Retinal pigment epithelial cell (primary cell): ENCODE measurements around the gene RYR2.

Source experiments
- DNase-seq: peaks from one replicate; pipeline ENCODE4 v3.0.0-alpha.2; 2010; ENCODE audit warnings: low read depth
- H3K4me3 ChIP-seq: 2 replicates; pipeline ENCODE4 v1.5.1; 2011; ENCODE audit warnings: mild to moderate bottlenecking, low read length, control low read depth, moderate library complexity
- TF ChIP-seq, protein P1 (sequence below): conservative IDR thresholded peaks from 2 replicates; pipeline ENCODE4 v1.5.1; 2011; ENCODE audit warnings: low read depth, low read length, control low read depth, inconsistent platforms

The RYR2 gene

DNA sequence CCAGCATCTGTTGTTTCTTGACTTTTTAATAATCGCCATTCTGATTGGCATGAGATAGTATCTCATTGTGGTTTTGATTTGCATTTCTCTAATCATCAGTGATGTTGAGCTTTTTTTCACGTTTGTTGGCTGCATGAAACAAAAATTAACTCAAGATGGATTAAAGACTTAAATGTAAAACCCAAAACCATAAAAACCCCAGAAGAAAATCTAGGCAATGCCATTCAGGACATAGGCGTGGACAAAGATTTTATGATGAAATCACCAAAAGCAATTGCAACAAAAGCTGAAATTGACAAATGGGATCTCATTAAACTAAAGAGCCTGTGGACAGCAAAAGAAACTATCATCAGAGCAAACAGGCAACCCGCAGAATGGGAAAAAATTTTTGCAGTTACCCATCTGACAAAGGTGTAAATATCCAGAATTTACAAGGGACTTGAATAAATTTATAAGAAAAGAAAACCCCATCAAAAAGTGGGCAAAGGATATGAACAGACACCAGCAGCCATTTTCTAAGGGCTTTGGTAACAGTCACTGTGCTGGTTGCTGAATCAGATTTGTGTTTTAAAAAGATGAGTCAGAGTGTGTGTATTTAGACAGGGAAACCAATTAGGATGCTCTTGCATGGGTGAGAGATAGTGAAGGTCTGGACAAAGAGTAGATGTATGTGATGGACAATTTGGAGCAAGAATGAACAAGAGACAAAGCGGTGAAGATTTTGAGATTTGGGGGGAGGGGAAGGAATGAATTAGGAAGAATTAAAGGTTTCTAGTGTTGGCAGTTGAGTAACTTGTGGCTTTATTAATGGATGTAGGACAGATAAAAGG lies 110.7 kb downstream of the RYR2 start:
- no peak for DNase-seq
- H3K4me3 ChIP-seq: no peak overlapping the region
- TF ChIP-seq, protein P1, sequence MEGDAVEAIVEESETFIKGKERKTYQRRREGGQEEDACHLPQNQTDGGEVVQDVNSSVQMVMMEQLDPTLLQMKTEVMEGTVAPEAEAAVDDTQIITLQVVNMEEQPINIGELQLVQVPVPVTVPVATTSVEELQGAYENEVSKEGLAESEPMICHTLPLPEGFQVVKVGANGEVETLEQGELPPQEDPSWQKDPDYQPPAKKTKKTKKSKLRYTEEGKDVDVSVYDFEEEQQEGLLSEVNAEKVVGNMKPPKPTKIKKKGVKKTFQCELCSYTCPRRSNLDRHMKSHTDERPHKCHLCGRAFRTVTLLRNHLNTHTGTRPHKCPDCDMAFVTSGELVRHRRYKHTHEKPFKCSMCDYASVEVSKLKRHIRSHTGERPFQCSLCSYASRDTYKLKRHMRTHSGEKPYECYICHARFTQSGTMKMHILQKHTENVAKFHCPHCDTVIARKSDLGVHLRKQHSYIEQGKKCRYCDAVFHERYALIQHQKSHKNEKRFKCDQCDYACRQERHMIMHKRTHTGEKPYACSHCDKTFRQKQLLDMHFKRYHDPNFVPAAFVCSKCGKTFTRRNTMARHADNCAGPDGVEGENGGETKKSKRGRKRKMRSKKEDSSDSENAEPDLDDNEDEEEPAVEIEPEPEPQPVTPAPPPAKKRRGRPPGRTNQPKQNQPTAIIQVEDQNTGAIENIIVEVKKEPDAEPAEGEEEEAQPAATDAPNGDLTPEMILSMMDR: no peak

DNA sequence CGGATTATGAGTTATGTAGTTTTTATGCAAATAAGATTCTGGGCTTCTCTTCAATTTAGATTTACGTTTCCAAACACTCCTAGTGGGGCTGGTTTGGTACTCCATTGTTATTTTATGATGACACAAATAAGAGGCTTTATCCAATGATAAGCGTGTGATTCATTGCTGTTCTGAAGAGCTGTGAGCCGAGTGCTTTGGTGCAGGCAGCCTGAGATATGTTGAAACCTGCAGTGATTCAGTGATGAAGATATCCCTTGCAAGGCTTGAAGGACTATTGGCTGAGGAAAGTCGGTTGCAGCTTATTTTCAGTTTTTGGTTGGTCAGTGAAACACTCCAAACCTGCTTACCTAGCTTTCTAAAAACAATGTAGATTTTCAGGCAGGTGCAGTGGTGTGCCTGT lies 112.2 kb downstream of the RYR2 start:
- no peak for DNase-seq
- TF ChIP-seq, protein P1: no peak
- no peak overlapping the region for H3K4me3 ChIP-seq

DNA sequence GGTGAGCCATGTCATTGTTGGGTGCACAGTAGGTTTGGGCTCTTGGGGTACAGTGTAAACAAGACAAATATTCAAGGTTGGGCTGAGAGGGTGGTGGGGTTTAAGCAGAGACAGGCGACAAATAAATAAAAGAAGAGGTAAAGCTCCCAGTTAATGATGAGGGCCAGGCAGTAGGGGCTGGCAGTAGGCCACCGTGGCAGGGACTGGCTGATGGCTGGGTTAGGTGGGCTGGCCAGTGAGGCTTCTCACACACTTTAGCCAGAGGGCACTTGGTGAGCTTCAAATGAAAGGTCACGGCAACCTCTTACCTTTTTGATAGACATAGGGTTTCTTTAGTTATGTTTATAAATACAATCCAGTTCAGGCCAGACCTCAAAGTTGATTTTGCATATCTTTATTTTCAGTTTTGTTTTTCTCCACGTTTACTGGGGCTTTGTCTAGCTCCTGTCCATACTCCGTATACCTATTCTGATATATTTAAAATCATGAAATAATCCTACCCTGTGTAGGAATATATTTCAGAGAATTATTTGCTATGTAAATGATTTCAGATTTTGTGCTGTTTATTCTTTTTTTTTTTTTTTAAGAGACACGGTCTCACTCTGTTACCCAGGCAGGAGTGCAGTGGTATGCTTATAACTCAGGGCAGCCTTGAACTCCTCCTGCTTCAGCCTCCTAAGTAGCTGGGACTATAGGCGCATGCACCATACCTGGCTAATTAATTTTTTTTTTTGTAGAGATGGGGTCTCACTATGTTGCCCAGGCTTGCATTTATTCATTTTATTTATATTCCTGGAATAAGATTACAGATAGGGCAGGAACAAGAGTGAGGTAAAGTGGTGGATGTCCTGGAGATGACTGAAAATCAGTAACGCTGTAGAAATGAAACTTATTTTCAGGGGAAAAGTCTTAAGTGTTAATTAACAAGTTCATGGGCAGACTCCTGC lies 122.7 kb downstream of the RYR2 start:
- TF ChIP-seq, protein P1: no peak
- DNase-seq: no peak
- H3K4me3 ChIP-seq: no peak overlapping the region

DNA sequence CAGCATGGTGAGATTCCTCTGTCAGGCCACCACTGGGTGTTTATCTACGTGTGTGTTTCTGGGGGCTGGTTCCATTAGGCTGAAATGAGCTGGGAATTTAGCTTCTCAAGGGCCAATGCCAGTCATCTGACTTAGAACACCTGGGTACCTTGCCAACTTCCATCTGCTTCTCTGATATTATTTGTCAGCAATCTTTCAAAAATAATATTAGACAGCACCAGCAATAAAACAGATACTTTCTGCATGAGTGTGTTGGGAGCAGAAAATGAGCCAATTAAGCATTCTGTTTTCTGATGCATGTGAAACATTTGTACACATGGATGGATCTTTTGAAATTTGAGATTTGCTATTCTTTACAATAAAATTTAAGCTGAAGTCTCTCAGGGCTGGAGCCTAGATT lies 124.1 kb downstream of the RYR2 start:
- TF ChIP-seq, protein P1: no peak
- no peak for DNase-seq
- H3K4me3 ChIP-seq: no peak overlapping the region

DNA sequence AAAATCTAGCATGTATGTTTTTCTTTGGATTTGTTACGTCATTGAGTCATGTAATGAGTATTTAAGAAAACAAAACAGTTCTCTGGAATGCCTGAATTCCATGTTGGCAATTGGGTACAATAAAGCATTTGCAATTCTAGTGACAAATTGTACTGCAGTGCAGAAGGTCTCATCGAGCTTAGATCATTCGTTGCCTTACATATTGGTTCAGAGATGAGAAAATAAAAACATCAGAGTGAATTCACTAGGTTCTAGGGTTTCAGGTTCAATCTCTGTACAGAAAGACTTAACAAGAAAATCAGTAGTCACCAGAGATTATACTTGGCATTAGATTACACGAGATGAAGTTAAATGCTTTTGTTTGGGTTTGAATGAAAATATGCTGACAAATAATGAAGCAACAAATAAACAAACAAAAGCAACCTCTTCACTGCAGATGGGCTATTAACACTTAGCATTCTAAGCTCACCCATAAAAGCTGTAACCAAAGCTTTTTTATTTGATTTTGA lies 124.7 kb downstream of the RYR2 start:
- no peak overlapping the region for H3K4me3 ChIP-seq
- DNase-seq: no peak
- TF ChIP-seq, protein P1: no peak

DNA sequence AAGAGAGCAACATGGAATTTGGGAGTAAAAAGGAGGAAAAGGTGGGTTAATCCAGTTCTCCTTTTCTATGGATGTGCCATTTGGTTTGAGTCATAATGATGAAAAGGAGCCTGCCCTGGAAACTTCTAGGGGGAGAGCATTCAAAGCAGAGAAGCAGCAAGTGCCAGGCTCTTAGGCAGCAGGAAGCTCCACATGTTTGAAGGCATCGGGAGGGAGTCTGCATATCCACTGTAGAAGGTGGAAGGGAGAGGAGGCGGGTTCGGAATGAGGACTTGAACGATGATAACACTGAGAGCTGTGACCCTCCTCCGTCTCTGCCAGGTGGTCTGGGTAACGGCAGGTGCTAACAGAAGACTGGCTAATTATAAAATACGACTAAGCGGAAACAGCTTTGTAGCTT lies 128.2 kb downstream of the RYR2 start:
- TF ChIP-seq, protein P1: no peak
- no peak overlapping the region for H3K4me3 ChIP-seq
- DNase-seq: no peak
